SH-SY5Y (cell line): ENCODE results near the gene LHFPL3.

Experiments used
- GATA2 ChIP-seq: IDR thresholded peaks from 2 replicates; pipeline ENCODE4 v1.6.1; 2011; ENCODE audit warnings: mild to moderate bottlenecking, low read depth, low read length
- GATA3 ChIP-seq: IDR thresholded peaks from 2 replicates; pipeline ENCODE4 v1.6.1; 2011; ENCODE audit warnings: low read depth, mild to moderate bottlenecking, low read length, moderate library complexity

The LHFPL3 gene

DNA sequence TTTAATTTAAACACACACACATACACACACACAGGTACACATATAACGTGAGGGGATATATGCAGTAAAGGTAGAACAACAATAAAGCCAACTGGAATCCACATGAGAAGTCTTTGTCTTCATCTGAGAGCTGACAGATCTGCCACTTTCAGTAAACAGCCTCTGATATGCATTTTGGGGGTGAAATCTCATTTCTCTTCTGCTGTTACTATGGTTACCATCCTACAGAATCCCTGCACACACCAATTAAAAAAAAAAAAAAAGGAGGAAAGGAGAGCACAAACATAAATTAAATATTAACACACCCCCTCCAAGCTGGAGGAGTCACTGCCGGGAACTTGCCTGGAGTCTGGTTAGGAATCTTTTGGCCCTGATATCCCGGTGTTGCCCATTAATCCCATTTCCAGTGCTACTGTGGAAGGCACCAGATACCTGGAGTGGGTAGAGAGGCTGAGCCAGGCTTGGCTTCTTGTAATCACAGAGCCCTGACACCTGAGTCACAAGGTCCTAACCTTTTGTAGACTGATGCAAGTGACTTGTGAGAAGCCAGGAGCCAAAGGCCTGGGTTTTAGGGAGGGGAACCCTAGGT, 169.1 kb downstream of the LHFPL3 start:
- TF ChIP-seq GATA3 (no peak), GATA2 (no peak)

DNA sequence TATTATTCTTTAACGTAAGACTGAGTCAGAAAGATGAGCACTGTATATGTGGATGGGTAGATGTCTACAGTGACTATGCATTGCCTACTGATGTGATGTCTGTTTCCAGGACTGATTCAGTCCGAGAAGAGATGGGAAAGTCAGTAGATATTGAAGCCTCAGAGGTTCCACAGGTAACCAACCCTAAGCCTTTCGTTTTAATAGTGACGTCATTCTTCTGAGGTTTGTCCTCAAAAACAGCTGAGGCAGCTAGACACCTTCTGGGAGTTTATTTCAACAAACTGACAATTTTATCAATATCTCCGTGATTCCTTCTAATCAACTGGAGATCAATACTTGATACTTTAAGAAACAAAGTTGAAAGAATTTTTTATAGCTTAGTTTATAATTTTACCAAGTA, 171.6 kb downstream of the LHFPL3 start:
- TF ChIP-seq GATA3 (no peak), GATA2 (no peak)

DNA sequence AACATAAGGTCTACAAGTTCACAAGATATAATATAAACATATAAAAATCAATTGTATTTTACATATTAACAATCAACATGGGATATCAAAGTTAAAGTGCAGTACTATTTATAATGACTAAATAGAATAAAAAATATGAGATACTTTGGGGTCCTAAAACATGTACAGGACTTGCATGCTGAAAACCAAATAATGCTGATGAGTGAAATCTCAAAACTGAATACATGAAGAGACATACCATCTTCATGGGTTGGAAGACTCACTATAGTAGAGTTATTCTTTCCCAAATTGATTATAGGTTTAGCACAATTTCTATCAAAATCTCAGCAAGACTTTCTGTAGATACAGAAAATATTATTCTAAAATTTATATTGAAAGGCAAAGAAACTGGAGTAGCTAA, 181.5 kb downstream of the LHFPL3 start:
- no peak for TF ChIP-seq GATA2
- no peak for TF ChIP-seq GATA3

DNA sequence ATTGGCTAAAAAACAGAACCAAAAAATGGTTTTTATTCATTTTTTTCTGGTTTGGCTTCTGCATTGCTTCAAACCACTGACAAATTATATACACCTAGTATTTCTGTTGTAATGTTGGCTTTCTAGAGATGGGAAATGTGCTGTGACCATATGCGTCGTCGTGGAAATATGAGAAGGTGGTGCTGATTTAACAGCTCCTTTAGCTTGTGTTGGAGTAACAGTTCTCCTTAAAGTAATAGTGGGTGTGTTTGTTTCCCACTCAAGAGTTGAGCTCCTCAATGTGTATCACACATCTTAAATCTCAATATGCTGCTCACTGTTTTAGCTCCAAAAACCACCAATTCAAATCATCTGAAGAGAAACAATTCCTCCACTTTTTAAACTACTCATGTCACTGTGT, 196.4 kb downstream of the LHFPL3 start:
- no peak for TF ChIP-seq GATA3
- no peak for TF ChIP-seq GATA2

DNA sequence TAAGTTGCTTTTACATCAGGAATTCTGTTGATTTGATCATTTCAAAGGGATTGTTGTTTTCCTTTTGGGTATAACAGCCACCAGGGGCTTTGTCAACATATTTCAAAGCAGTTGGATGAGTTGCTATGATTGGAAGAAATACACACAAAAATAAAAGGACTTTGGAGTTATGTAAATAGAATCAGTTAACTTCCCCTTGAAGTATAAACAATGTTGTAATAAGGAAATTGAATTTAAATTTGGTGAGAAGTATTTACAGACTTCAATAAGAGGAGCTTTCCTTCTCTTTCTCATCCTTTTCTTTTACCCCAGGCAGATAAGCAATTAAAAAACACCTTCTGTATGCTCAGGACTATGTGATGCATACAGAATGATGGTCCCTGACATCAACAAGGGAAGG, 199.7 kb downstream of the LHFPL3 start:
- TF ChIP-seq GATA3 = no peak
- no peak for TF ChIP-seq GATA2

GRCh38 chr7:104529567-104529966, 201.2 kb downstream of the LHFPL3 start:
- TF ChIP-seq GATA2 (no peak), GATA3 (no peak)

- TF ChIP-seq GATA2 (no peak; the same call in 1 of the 2 replicates), GATA3 (no peak)
Observed at GRCh38 chr7:104530251-104530650, 201.8 kb downstream of the LHFPL3 start.

GRCh38 chr7:104534149-104534548, 205.7 kb downstream of the LHFPL3 start:
- TF ChIP-seq GATA2 (no peak), GATA3 (no peak)

DNA sequence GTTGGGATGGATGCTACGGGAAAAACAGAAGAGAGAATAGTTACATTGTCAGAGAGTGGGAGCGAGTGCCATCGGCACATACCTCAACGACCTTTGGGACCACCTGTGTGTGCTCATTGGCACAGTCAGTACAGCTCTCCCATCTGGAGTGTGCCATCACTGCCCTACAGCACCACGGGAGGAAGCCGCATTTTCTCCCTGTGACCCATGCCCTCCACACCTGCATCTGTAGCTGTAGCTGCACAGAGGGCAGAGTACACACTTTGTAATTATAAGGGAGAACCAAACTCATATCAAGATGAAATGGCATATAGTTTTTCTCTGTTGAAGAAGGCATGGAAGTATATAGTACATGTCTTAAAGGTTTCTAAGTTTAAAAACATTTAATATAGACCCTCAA, 207.4 kb downstream of the LHFPL3 start:
- TF ChIP-seq GATA3 = no peak
- TF ChIP-seq GATA2 = no peak

- no peak for TF ChIP-seq GATA3
- TF ChIP-seq GATA2 = no peak
Observed at GRCh38 chr7:104536956-104537355, 208.6 kb downstream of the LHFPL3 start.

- TF ChIP-seq GATA3 = no peak
- TF ChIP-seq GATA2 = no peak
Observed at GRCh38 chr7:104538152-104538551, 209.7 kb downstream of the LHFPL3 start.

DNA sequence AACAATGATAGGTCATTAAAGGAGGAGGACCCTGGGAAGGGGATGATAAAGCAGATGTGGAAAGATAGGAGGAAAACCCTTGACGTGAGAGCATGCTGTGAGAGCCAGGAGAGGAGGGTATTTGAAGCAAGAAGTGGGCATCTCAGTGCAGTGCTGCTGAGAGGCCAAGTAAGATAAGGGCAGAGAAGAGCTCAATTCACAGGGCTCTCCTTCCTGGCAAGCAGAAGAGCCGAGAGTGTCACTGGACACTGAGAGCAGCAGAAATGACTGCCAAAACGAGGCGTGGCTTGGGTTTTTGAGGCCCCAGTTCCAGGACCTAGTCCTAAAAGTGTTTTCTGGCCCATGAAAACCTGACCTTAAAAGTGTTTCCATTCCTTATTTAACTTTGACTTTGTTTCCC, 213.5 kb downstream of the LHFPL3 start:
- TF ChIP-seq GATA3 (no peak), GATA2 (no peak)

DNA sequence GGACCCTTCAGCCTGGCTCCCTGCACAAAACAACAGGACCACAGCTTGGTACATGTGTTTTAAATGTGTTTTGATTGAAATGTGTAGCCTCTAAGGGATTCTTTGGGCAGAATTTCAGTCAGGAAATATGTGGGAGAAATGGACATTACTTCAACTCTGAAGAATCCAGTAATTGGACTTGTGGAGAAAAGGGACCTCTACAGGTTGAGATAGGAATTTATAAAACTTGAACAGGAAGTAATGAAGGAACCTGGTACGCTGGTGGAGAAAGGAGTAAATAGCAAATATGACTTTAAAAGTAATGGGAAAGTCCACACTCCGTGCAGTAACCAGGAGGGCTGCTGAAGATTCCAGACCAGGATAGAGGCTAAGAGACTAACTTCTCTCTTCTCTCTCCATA, 220.5 kb downstream of the LHFPL3 start:
- TF ChIP-seq GATA3 (no peak), GATA2 (no peak)

- no peak for TF ChIP-seq GATA3
- no peak for TF ChIP-seq GATA2
Observed at GRCh38 chr7:104550362-104550761, 222.0 kb downstream of the LHFPL3 start.

- no peak for TF ChIP-seq GATA3
- TF ChIP-seq GATA2 = no peak
Observed at GRCh38 chr7:104551226-104551625, 222.8 kb downstream of the LHFPL3 start.

DNA sequence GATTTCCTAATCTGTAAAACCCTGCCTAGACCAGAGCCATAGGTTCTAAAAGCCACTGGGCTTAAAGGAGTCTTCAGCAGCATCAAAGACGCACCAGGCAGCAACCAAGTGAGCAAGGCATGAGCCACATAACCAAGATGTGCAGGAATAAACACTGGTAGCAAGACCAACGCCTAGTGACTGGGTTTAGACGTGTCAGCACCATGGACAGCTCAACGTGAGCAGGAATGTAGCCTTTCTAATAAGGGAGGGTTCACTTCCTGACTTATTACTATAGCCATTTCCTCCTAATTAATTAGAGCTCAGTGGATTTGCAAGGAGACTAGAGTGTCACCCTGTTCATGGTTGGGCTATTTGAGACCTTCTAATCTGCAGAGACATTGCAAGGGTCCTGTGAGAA, 223.7 kb downstream of the LHFPL3 start:
- no peak for TF ChIP-seq GATA3
- TF ChIP-seq GATA2 = no peak
